NOMO-1 treated with DMSO at 0.1 percent for 48 hours (cell line): ENCODE measurements around the gene WDR82.

Experiments
- DNase-seq: peaks from one replicate; lab custom pipeline; 2025; ENCODE audit not compliant: unreplicated experiment; lab: John Stamatoyannopoulos, UW

The WDR82 gene

DNA sequence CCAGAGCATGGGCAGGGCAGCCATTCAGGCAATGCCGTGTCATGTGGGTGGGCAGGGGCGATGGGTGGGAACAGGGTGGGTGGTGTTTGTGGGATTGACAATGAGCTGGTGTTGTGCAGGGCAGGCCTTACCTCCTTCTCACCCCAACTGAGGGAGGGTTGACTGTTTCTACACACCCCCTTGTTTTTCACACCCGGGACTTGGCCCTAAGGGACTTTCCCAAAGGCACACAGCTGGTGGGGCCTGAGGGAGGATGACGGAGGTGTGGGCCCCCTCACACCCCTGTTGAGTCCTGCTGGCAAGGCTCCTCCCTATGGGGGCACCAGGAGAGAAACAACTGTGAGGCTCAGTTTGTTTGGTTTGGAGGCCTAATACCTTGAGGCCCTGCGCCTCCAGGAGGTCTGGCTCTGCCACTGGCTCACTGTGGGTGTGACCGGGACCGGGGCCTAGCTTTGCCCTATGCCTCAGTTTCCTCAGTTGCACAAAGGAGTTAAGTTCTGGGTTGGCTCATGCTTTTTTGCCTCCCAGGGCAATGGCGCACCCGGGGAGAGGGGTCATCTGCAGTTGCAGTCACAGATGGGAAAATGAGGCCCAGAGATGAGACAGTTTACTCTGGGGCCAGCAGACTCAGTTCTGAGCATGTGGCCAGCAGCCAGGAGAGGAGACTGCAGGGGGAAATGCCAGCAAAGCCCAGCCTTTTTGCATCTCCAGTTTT lies 32.6 kb upstream of the WDR82 start:
- DNase-seq, result no peak

DNA sequence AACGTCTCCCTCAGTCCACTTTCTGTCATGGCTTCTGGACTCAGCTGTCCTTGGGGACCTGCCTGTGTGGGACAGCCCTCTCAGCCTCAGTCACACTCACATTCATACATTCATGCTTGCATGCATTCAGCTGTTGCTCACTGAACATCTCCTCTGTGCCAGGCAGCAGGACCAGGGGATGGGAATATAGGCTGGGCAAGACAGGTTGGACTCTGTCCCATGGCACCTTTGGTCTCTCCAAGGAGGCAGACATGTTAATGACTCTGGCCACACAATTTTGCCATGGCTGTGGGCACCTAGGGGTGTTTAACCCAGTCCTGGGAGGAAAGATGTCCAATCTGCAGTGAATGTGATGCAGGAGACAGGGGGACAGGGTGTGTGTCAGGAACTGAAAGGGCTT lies 29.9 kb upstream of the WDR82 start:
- no peak for DNase-seq

DNA sequence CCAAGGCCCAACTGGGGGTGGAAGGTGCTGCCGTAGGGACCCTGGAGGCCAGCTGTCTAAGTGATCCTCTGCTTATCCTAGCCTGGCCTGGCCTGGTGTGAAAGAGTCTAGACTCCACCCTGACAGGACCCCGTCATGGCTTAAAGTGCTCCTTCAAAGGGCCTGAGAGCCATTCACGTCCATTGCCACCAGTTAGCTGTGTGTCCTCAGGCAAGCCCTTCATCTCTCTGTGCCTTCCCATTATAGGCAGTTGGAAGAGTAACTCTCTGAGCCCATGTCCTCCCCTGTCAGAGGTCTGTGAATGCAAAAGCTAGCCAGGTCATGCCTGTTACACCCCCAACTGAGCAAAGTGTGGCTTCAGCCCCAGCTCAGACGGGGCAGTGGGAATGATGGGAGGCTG lies 28.5 kb upstream of the WDR82 start:
- no peak for DNase-seq

DNA sequence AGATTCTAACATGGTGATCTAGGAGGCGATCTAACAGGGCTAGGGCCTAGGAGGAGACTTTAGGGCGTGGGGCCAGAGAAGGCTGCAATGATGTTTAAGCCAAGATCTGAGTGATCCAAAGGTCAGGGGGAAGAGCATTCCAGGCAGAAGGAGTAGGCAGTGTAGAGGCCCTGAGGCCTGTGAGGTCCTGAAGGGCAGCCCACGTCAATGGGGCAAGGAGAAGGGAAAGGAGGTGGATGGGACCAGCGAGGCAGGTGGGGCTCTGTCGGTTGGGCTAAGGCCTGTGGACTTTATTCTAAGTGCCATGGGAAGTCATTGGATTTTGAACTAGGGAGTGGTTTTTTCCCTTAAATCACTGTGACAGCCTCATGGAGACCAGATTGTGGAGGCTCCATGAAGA lies 27.5 kb upstream of the WDR82 start:
- no peak for DNase-seq

DNA sequence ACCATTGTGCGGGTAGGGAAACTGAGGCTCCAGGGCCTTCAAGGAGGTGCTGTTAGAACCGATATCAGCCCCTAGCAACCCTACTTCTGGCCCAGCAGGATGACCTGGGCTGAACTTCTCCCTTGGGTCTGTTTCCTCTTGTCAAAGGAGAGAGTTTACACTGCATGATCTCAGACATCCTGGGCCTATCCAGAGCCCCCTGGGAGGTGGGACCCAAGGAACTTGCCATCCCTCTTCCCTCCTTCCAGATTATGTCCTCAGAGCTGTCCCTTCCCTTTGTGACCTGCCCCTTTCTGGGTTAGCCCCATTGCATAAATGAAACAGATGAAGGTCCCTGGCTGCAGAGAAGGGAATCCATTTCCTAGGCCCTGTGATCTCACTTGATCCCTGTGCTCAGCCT lies 25.4 kb upstream of the WDR82 start:
- DNase-seq, result no peak

DNA sequence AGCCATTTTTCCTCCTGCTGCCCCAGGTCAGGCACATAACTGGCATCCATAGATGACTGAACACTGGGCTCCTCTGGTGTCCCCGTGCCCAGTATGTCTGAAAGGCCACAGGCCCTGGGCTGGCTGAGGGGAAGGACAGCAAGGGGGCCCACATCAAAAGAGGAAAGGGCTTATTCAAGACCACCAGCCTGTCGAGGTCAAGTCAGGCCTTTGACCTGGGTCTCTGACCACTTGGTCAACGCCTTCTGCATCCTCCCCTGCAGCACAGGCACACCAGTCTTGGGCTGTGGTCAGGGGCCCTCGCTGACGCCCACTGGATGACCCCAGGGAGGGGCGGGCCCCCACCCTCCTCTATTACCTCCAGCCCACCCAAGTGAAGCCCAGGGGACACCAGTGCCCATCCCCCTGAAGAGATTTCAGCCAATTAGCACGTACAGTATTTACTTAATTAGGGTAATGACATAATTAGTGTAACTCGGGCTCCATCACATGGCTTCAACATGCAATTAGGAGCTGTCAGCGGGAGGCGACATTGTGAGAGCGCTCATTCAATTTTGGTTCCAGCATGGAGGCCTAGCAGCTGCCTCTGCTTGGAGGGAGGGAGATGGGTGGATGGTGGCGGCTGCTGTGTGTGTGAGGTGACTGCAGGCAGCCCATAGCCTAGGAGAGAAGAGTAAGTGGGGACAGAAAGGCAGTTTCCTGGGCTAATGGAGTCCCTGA lies 24.1 kb upstream of the WDR82 start:
- peak; percentile 24 for DNase-seq

DNA sequence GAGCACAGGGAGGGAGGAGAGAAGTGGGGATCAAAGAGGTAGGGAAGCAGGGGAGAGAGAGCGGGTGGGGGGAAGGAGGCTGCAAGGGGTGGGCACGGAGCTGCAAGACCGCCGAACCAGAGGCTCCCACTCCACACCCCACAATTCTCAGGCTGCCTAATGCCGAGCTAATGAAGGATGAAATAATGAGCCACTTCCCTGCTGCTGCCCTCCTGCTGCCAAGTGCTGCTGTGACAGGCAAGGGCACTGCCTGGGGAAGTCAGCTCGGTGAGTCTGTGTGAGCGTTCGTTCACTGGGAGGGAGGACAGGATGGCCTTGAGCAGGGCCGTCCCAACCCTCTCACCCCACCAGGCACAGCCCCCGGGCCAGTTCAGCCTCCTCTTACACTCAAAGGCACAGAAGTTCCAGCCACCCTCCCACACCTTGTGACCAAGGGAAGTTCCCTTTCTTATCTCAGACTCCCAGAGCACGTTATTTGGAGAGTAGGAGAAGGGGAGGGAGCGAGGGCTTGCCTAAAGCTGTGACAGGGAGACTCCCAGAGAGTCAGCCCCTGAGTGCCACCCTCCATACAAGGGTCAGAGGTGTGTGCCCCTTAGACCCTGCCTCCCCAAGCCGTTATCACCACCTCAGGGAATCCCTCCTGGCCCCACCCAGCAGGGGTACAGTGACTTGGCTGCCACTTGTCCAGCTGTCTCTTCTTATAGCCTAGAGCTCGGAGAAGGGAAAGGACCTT lies 21.6 kb upstream of the WDR82 start:
- DNase-seq, result no peak

DNA sequence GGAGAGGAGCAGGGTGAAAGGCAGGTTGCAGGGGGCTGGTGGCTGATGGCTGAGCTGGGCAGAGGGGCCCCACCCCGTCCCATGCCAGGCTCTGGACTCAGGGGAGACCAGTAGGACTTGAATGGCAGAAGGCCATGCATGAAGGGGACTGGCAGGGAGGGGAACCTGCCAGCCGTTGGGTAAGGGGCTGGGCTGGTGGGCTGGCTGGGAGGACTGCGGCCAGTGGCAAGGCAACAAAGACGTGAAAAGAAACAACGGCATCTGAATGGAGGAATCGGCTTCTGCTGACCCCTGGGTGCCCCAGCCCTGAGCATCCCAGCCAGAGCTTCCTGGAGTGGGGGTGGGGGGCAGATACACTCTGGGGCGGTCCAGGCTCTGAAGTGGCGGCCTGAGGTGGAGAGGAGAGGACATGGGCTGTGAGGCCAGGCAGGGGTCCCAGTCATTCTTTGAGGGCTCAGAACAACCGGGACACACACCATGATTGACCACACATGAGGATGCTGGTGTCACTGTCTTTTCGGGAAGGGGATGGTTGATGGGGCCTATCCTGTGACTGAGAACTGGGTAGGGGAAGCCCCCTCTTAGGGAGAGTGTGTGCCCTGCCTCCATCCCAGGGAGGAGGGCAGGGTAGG lies 20.9 kb upstream of the WDR82 start:
- DNase-seq, result no peak

DNA sequence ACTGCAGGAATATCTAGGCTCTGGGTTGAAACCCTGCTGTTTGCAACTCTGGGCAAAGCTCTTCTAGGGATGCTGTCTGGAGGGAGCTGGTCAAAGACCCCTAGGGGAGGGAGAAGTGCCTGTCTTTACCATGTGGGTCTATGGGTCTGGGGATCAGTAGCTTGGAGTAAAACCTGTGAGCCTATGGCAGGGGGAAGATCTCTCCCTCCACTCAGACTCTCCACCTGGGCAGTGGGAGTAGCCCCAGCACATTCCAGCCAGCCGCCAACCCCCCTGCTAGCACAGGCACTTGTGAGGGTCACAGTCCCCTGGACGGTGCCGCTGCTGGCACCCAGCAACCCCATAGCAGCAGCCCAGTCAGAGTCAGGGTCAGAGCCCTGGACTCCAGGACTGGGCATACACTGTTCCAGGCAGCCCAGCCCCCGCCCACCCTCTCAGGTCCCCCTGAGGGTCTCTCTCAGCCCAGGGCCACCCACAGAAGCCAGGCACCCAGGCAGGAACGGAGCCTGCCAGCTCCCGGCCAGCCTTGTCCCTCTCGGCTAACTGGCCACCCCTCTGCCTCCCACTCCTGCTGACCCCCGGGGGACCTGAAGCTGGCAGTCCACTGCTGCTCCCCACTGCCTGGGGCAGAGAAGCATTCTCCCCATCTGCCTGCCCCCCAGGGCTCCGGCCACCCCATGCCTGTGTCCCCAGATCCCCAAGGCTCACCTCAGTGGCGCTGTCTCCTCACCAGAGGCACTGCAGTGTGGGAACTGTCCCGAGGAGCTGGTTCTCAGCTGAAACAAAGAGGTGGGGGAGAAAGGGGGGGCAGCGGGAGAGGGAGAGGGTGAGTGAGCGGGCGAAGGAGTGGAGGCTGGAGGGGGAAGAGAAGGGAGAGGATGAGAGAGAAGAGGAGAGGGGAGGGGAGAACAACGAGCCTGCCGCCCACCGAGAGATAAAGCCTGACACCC lies 20.0 kb upstream of the WDR82 start:
- DNase-seq, result no peak

DNA sequence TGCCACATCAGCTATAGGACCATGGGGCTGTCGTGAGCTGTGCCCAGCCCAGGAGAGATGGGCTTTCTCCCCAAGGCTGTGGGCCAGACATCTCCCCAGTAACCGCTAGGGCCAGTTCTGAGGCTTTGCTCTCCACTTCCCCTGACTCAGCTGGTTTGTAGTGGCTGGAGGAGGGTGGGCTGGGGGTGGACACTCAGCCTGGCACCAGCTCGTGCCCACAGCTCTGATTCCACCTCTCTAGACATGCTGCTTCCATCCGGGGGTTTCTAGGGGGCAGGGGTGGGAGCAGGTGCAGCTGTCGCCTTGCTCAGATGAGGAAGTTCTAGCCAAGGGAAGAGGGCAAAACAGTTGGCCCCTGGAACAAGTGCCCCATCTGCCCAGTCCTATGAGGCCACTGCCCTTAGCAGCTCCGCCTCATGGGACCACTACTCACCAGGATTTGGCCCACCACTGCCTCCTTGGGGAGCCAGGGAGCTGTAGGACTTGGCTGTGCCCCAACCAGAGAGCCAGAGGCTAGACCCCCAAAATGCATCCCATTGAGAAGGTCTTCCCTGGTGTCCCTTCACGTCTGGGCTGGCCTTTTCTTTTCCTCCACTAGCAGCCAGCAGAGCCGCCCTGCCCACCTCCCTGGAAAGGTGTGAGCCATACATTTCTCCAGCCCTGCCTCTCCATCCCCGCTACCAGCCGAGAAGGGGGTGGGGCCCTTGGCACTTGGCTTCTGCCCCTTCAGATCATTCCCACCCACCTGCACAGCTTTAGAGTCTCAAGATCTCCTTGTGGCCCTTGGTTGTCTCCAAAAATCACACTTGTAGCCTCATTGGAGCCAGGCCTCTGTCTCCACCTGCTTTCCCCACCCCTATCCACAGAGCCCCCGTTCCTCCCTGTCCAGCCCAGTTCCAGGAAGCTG lies 19.0 kb upstream of the WDR82 start:
- no peak for DNase-seq

DNA sequence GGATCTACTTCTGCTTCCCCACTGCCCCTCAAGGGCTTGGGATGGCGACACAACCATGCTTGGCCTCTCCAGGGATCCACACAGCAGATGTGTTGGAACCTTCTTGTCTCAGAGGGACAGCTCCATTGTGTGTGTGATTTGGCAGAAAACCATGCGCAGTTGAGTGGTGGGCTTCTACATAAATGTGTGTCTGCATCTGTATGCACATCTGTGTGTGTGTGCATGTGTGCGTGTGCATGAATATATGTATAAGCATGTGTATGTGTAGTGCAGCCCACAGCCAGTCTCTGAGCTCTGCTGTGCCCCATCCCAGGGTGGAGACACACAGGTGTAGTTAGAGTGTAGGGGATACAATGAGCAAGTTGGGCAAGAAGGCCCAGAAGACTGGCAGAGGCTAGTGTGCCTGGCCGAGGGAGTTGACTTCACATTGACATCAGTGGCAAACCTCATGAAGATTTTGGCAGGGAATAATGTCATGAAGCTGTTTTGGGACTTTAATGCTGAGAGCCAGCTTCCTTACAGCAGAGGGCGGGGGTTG lies 17.3 kb upstream of the WDR82 start:
- no peak for DNase-seq

DNA sequence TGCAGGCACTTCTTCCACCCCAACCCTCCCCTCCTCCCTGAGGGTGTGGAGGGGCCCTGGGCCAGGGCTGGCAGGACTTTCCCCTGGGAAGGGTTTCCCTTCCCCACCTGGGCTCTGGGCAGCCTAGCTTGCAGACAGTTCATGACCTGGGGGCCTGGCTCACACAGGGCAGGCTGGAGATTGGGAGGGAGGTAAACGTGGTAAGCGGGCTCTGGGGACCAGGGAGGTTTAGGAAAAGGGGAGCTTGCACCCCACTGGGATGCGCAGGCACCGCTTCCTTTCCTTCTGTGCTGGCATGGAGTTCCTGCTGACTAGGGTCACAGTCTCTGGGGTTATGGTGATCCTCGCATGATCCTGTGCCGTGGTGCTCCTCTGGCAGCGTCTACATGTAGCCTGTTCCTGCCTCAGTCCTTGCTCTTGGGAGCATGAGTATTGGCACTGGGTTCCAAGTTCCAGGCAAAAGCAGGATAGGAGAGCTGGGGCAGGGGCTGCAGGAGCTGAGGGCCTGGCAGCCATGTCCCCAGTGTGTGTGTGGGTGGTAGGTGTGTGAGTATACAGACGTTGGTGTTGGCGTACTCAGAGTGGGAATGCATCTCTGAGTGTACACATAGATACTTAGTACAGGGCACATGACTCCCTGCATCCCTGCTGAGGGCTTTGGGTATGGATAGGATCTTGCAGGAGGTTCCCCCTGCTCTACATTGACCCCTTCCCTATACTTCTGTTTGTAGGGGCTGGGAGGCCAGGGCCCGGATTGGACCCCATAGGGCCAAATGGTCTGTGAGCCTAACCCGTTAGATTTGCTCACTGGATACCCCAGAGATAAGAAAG lies 16.1 kb upstream of the WDR82 start:
- DNase-seq, result no peak

DNA sequence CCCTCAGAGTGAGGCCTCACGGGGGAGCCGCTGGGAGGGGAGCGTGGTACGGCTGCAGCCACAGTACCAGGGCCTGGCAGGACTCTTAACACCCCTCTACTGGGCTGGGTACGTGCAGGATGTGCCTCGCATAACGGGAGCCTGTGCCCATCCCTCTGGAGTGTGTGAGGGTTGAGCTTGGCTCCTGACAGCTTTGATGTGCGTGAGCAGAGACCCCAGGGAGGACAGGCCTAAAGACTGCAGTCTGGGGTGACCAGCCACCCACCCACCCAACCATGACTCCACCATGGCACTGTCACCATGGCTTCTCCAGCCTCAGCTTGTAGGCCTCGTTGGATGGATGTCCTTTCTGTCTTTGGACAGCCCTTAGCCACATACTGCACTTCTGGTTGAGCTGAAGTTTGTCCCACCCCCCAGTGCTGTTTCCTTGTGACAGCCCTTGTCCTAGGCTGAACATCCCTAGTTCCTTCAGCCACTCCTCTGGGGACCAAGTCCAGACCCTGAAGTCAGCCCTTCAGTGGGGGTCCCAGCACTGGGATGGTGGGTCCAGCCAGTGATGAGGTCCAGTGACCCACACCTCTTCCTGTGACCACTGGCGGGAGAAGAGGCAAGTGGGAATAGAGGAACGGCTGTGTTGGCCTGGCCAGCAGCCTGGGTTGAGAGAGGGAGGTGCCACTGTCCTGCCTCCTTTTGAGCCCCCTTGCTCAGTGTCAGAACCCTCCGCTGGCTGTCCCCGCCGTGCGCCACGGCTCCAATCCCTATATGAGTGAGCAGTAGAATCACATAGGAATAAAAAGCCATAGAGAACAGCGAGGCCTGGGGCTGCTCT lies 15.3 kb upstream of the WDR82 start:
- no peak for DNase-seq

DNA sequence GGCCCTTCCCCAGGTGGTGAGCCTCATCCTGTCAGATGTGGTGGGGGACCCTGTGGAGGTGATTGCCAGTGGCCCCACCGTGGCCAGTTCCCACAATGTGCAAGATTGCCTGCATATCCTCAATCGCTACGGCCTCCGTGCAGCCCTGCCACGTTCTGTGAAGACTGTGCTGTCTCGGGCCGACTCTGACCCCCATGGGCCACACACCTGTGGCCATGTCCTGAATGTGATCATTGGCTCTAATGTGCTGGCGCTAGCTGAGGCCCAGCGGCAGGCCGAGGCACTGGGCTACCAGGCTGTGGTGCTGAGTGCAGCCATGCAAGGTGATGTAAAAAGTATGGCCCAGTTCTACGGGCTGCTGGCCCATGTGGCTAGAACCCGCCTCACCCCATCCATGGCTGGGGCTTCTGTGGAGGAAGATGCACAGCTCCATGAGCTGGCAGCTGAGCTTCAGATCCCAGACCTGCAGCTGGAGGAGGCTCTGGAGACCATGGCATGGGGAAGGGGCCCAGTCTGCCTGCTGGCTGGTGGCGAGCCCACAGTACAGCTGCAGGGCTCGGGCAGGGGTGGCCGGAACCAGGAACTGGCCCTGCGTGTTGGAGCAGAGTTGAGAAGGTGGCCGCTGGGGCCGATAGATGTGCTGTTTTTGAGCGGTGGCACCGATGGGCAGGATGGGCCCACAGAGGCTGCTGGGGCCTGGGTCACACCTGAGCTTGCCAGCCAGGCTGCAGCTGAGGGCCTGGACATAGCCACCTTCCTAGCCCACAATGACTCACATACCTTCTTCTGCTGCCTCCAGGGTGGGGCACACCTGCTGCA lies 14.0 kb upstream of the WDR82 start:
- DNase-seq, result no peak

DNA sequence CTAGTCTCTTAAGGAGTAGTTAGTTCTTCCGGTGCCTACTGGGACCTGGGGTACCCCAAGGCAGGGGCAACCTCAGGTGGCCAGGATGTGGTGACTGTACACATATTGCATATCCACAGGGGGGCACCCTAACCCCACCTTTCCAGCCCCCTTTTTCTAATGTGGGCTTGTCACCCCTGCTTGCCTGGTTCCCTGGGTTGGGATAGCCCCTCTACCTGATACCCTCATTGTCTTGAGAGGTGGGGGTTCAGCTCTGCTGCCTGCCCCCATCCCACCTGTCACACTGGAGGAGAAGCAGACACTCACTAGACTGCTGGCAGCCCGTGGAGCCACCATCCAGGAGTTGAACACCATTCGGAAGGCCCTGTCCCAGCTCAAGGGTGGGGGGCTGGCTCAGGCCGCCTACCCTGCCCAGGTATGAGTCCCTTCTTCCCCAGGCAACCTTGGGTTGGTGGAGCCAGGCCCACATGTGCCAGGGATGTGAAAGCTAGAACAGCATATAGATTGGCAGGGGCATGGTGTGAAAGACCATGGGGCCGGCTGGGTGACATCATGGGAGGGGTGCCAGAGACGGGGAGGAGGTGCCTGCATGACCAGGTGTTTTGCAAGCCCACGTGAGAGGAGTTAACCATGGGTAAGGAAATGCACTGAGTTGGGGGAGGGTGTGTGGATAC lies 13.2 kb upstream of the WDR82 start:
- peak; percentile 21 for DNase-seq
